DOHH2 (cell line): ENCODE results near the gene LMO3.

Experiments used
- H3F3A ChIP-seq: fragments of 200-600 bp; sonication (generic), shearing (Covaris generic); 2 replicates; pipeline ENCODE4 v1.6.0; 2016; ENCODE audit warnings: antibody characterized with exemption, mild to moderate bottlenecking; ENCODE audit not compliant: control insufficient read depth, insufficient read depth
- H3K27ac ChIP-seq: fragments of 200-600 bp; sonication (generic); 2 replicates; pipeline ENCODE4 v1.5.1; 2014; ENCODE audit warnings: low read depth, mild to moderate bottlenecking, low read length, moderate library complexity
- H3K27me3 ChIP-seq: fragments of 200-600 bp; sonication (generic); 2 replicates; pipeline ENCODE4 v1.6.1; 2014; ENCODE audit warnings: mild to moderate bottlenecking, low read length, mixed read lengths; ENCODE audit not compliant: control insufficient read depth
- H3K36me3 ChIP-seq: fragments of 200-600 bp; sonication (generic); 2 replicates; pipeline ENCODE4 v1.6.1; 2014; ENCODE audit warnings: mild to moderate bottlenecking, low read length, moderate library complexity, mixed read lengths; ENCODE audit not compliant: control insufficient read depth
- H3K4me1 ChIP-seq: fragments of 200-600 bp; sonication (generic); 2 replicates; pipeline ENCODE4 v1.6.1; 2014; ENCODE audit warnings: mild to moderate bottlenecking, low read length, mixed read lengths; ENCODE audit not compliant: control insufficient read depth
- H3K4me2 ChIP-seq: fragments of 200-600 bp; sonication (generic); 2 replicates; pipeline ENCODE4 v1.6.0; 2014; ENCODE audit warnings: mild to moderate bottlenecking, low read length, moderate library complexity
- H3K4me3 ChIP-seq: fragments of 200-600 bp; sonication (generic); 2 replicates; pipeline ENCODE4 v1.5.1; 2014; ENCODE audit warnings: mild to moderate bottlenecking, low read length, mixed read lengths
- H3K79me2 ChIP-seq: fragments of 200-600 bp; sonication (generic); 2 replicates; pipeline ENCODE4 v1.6.1; 2014; ENCODE audit warnings: mild to moderate bottlenecking, low read length, mixed read lengths; ENCODE audit not compliant: control insufficient read depth
- H3K9me2 ChIP-seq: fragments of 200-600 bp; sonication (generic); replicated peaks from 2 replicates; pipeline ENCODE4 v1.6.1; 2014; ENCODE audit warnings: mild to moderate bottlenecking, low read length, mixed read lengths; ENCODE audit not compliant: control insufficient read depth
- H3K9me3 ChIP-seq: fragments of 200-600 bp; sonication (generic); 2 replicates; pipeline ENCODE4 v1.6.1; 2014; ENCODE audit warnings: antibody characterized with exemption, low read length, mixed read lengths; ENCODE audit not compliant: control insufficient read depth, insufficient read depth
- H4K20me1 ChIP-seq: fragments of 200-600 bp; sonication (generic); 2 replicates; pipeline ENCODE4 v1.6.0; 2014; ENCODE audit warnings: low read depth, mild to moderate bottlenecking, antibody characterized with exemption, low read length, moderate library complexity; ENCODE audit not compliant: control insufficient read depth, insufficient read depth
- CTCF ChIP-seq: fragments of 200-600 bp; sonication (generic); IDR thresholded peaks from one replicate; pipeline ENCODE4 v1.5.1; 2014; ENCODE audit warnings: antibody characterized with exemption, mild to moderate bottlenecking, low read depth, low read length; ENCODE audit not compliant: poor library complexity, severe bottlenecking
- EZH2phosphoT487 ChIP-seq: fragments of 200-600 bp; sonication (generic); IDR thresholded peaks from 2 replicates; pipeline ENCODE4 v1.6.1; 2017; ENCODE audit warnings: borderline replicate concordance, mild to moderate bottlenecking, antibody characterized with exemption, low read length, moderate library complexity, mixed read lengths

Gene LMO3

DNA sequence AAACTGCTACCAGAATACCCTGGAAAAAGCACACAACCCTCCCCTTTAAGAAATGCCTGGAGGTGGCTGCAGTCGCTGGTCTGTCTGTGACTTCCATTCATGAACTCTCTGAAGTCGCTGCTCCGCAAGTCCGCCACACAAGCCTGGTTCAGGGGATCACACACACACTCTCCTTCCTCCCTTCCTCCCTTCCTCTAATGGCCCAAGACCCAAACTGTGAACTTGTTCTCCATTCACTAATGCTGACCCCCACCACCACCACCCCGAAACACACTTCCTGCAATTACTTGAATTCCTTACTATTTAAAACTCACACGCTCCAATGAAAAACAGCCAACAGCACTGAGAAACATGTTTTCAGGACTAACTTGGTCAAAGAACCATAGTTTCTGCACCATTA is 1.0 kb upstream of the LMO3 start:
- no peak overlapping the region for H3K4me3 ChIP-seq
- no peaks in the 10 kb centered on the region for H3K36me3 ChIP-seq
- no peaks in the 10 kb centered on the region for H3F3A ChIP-seq
- H3K4me1 ChIP-seq = peaks cover 23% of the 10 kb centered on the region
- no peak overlapping the region for H3K4me2 ChIP-seq
- H3K79me2 ChIP-seq = no peaks in the 10 kb centered on the region
- TF ChIP-seq CTCF (no peak), EZH2phosphoT487 (no peak)
- H3K27me3 ChIP-seq = peaks cover 23% of the 10 kb centered on the region
- no peak overlapping the region for H3K27ac ChIP-seq
- no peaks in the 10 kb centered on the region for H3K9me3 ChIP-seq
- H4K20me1 ChIP-seq = no peaks in the 10 kb centered on the region
- no peaks in the 10 kb centered on the region for H3K9me2 ChIP-seq

GRCh38 chr12:16606201-16606849 is 363 bp upstream of the LMO3 start:
- H3K9me3 ChIP-seq = no peaks in the 10 kb centered on the region
- peak overlapping the region; percentile 25; the same call in 1 of the 2 replicates for H3K4me2 ChIP-seq
- no peaks in the 10 kb centered on the region for H3F3A ChIP-seq
- H4K20me1 ChIP-seq = no peaks in the 10 kb centered on the region
- no peaks in the 10 kb centered on the region for H3K36me3 ChIP-seq
- no peak overlapping the region for H3K4me3 ChIP-seq
- peaks cover 23% of the 10 kb centered on the region for H3K27me3 ChIP-seq
- H3K9me2 ChIP-seq = no peaks in the 10 kb centered on the region
- no peak overlapping the region for H3K27ac ChIP-seq
- peaks cover 23% of the 10 kb centered on the region for H3K4me1 ChIP-seq
- no peak for TF ChIP-seq CTCF
- TF ChIP-seq EZH2phosphoT487 = no peak
- no peaks in the 10 kb centered on the region for H3K79me2 ChIP-seq

- Histone ChIP-seq H3K9me3 (no peaks in the 10 kb centered on the region), H3K27ac (no peak overlapping the region), H3K9me2 (no peaks in the 10 kb centered on the region), H3K4me2 (peak overlapping the region; percentile 25; the same call in 1 of the 2 replicates), H4K20me1 (no peaks in the 10 kb centered on the region), H3K79me2 (no peaks in the 10 kb centered on the region), H3K4me1 (peaks cover 17% of the 10 kb centered on the region), H3K4me3 (no peak overlapping the region), H3F3A (no peaks in the 10 kb centered on the region), H3K27me3 (peaks cover 23% of the 10 kb centered on the region), H3K36me3 (no peaks in the 10 kb centered on the region)
- TF ChIP-seq CTCF = no peak
- no peak for TF ChIP-seq EZH2phosphoT487
Observed at GRCh38 chr12:16605642-16606116, 283 bp downstream of the LMO3 start.
